NK-92 treated with Interleukin-12 subunit alpha and Interleukin-12 subunit beta, amount 100 ng/mL, for 24 hours (cell line): ENCODE results near the gene RAB11FIP2.
"Not testable (repeated sequence)": the region's sequence is repeated elsewhere in the genome, so short reads cannot be mapped to it uniquely, and the experiment has no call there.

Experiments used
- DNase-seq: peaks from one replicate; lab custom pipeline; 2025; lab: John Stamatoyannopoulos, UW

RAB11FIP2 gene

DNA sequence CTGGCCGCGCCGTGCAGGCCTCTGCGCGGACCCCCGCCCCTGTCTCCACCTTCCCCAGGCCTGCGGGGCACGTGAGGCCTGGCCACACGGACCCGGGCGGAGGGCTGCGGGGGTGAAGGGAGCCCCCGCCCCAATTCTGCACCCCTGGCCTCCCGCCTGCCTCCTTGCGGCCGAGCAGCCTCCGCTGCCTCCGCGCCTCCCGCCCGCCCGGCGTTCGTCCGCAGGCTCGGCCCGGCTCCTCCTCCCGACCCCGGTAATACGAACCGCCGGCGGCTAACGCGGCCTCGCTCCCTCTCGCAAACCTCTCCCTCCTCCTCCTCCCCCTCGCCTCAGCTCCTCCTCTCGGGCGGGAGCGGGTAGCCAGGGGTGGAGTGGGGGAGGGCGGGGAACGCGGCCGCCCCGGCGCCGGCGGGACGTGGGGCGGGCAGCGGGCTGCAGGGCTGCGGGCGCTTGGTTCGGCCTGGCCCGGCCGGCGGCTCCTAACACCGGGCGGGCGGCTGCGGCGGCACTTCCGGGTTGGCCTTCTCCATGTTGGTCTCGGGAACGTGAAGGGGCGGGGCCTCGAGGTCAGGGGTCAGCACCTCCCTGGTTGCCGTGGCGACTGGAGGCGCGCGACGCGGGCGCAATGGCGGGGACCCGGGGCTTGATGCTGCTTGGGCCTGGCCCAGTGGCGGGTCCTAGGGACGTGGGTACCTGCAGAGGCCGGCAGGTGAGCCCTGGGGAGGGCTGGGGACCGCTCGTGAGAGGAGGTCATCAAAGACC, at the start of gene RAB11FIP2:
RAB11FIP2 (minus strand) TSS at position 547 of the 762 bp plus-strand sequence. CDS start 778 bp downstream, outside the sequence.
- DNase-seq, result peak; percentile 84

- DNase-seq, result no peak
Observed at GRCh38 chr10:118096022-118096421, 49.3 kb upstream of the RAB11FIP2 start.

DNA sequence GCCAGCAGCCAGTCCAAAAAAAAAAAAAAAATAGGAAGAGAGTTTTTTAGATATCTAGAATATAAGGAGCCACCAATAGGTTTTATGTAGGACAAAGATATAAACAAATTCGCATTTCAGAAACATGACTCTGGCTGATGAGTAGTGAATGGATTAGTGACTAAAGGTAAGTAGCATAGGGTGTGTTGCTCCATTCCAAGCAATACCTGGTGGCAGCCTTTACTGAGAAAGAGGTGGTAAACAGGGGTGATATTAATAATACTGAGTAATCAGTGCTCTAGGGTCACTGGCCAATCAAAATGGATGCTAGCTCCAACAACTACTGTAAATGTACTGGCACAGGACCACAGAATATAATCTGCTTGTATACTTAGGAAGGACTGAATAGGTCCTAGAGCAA, 45.5 kb upstream of the RAB11FIP2 start:
- no peak for DNase-seq

- DNase-seq, result no peak
Observed at GRCh38 chr10:118080817-118081216, 34.1 kb upstream of the RAB11FIP2 start.

DNA sequence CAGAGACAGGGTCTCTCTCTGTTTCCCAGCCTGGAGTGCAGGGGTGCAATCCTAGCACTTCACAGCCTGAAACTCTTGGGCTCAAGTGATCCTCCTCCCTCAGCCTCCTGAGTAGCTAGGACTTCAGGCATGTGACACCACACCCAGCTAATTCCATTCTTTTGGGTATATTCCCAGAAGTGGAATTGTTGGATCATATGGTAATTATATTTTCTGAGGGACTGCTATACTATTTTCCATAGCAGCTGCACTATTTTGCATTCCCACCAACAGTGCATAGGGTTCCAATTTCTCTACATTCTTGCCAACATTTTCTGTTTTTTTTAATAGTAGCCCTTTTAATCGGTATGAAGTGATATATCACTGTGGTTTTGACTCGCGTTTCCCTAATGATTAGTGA, 30.0 kb upstream of the RAB11FIP2 start:
- DNase-seq, result no peak

GRCh38 chr10:118072840-118073239, 26.1 kb upstream of the RAB11FIP2 start:
- DNase-seq, result no peak

DNA sequence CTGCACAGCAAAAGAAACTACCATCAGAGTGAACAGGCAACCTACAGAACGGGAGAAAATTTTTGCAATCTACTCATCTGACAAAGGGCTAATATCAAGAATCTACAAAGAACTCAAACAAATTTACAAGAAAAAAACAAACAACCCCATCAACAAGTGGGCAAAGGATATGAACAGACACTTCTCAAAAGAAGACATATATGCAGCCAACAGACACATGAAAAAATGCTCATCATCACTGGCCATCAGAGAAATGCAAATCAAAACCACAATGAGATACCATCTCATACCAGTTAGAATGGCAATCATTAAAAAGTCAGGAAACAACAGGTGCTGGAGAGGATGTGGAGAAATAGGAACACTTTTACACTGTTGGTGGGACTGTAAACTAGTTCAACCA, 20.6 kb upstream of the RAB11FIP2 start:
- DNase-seq, result not testable (repeated sequence)

DNA sequence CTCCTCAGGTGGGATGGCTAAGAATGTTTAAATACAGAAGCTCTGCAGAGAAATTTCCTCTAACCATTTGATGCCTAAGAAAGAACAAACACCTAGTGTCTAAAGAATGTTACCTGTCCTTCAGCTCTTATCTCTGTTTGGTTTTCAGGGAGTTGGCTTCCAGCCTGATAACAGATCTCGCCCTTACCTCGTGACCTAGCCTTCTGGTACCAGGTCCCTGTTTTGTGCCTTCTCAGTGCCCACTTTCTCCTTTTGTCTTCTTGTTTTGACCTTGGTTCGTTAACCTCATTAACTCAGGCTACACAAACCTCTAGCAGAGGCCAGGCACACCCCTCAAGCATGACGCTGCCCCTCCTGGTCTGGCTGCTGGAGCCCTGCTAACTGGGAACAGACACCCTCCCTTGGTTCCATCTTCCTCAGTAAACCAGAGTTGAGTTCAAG, 16.1 kb upstream of the RAB11FIP2 start:
- DNase-seq, result no peak

DNA sequence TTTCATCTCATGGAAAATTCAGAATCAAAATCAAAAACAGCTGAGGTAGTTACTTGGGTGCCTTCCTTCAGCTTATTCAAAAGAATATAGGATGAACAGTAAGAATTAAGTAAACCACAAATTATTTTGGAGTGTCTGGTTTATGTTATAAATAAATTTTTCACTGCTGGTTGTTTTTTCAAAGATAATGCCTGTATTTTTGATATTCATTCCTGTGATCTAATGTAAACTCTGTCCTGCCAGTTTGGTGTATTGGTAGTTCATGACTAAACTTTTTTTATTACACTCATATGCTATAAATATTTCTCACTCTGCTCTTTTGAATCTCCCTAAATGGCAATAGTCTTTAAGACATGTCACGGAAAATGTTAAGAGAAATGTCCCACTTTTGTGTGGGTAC, 11.6 kb upstream of the RAB11FIP2 start:
- DNase-seq, result no peak

DNA sequence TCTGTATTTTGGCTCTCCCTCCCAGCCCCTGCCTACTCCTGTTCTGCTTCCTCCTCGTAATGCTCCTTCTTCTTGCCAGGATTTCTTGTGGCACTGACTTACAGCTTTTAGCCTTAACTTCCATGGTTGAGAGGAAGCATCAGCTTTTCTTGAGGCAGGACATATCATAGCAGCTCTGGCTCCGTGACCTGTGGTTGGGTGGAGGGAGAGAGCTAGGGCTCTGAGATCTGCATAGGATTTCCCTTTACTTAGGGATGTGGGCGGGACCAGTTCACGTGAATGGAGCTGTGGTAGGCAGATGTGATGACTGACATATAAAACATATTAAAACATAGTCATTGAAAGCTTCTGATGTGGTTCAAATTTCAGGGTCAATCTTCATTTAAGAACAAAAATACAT, 10.6 kb upstream of the RAB11FIP2 start:
- no peak for DNase-seq

DNA sequence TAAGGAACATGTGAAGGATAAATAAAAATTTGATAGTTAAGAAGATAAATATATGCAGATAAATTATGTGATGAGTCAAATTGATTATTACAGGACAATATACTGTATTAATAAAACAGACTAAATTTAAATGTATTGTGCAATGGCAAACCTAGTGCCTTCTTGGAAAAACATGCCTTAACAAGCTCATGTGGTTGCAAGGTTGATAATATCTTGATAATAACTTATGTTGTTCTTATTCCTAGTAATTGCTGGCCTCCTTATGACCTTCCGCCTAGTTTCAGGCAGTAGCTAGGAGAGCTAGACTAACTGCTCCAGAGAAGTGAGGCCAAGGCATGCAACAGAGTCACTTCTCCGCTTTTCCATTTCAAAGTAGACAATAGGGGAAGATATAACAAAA, 7.6 kb upstream of the RAB11FIP2 start:
- DNase-seq, result no peak

DNA sequence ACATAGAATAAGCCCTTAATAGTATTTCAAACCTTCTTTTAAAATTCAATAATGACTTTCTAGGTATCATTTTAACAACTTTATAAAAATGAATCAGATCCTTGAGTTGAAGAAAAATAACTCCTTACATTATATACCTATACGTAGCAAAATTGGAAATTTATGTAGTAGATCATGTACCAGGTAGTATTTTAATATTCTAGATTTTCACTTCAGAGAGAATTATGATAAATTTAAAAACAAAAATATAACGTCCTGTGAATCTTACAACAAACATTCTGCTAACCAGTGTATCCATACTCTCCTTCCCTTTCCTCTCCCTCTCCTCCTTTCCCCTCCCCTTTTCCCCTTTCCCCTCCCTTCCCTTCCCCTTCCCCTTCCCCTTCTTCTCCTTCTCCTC, 6.1 kb upstream of the RAB11FIP2 start:
- DNase-seq, result no peak

DNA sequence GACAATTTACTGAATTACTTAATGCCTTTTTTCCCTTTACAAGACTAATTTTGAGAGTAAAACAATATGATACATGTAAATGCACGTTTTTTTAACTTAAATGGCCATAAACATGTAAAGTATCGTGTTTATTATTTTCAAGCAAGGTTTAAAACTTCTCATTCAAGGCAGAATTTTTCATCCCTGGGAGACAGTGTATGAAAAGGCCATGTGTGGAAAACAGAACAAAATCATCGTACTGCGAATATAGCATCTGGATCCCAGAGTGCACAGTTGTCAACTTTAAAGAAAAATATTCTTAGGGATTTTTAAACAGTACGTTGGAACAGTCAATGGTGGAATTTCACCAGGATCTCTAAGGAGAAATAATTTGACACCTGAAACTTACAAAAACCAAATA, 1.1 kb upstream of the RAB11FIP2 start:
- DNase-seq, result no peak

GRCh38 chr10:118047157-118047719, 497 bp upstream of the RAB11FIP2 start:
- DNase-seq, result no peak

DNA sequence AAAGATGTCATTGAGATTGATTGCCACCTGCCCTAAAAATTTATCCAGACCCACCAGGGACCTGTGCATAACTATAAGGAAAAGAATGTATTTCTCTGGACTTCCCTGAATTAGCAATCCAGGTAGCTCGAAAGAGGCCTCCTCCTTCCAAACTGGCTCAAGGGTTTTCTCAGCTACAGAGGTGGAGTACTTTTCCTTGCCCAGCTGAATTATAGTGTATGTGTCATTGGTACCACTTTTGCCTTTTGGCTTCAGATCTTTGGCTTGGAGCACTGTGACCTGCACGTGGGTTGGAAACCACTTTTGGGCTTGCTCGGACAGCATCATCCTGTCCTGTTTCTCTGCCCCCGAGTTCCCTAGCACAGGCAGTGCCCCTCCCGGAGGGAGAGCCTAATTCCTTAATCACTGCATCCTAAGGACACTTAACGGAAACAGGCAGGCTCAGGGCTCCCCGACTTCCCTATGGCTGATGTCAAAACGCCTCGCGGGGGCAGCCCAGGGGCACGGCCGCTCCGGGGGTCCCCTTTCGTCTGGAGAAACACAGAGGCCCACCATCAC, 825 bp downstream of the RAB11FIP2 start:
- no peak for DNase-seq

DNA sequence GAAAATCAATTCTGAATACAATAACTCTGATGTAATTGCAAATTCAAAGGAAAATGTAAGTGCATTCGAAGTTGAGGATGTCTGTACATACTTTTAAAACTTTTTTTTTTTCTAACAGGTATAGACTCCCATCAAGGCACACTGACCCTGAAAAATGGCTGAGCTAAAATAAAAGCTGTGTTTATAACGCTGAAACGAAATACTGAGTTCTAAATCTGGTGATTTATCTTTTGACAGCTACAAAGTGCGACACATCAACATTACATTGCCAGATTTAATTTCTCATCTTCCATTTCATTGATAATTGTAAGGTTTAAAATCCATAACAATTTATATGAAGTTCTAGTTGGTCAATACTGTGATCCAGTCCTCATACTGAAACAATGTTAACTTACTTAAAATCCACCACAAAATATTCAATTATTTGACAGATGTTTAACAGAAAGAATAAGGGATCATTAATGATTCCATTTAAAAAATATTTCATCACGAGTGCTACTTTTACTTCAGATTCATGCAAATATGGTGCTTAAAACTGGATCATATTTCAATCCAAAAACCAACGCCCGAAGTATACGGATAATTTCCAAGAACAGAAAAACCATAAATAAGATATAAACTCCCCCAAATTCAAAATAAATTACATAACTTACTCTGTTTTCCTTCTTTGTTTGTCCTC, 1.4 kb downstream of the RAB11FIP2 start:
- DNase-seq, result no peak

- DNase-seq, result no peak
Observed at GRCh38 chr10:118042827-118043242, 3.9 kb downstream of the RAB11FIP2 start.

DNA sequence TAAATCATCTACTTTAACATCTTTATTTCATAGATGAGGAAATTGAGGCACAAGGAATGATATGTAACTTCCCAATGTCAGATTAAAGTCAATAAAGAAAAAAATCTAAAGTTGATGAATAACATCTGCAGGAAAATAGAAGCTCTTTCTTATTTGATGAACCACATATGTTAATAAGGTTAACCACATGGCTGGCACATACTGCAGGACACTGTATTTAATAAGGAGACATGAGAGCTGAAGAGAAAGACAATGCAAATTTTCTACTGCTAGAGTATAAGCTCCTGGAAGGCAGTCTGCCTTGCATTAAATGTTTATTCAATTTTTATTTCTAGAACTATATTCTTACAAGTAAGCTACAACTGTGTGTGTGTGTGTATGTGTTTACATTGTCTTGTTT, 4.4 kb downstream of the RAB11FIP2 start:
- DNase-seq, result no peak

DNA sequence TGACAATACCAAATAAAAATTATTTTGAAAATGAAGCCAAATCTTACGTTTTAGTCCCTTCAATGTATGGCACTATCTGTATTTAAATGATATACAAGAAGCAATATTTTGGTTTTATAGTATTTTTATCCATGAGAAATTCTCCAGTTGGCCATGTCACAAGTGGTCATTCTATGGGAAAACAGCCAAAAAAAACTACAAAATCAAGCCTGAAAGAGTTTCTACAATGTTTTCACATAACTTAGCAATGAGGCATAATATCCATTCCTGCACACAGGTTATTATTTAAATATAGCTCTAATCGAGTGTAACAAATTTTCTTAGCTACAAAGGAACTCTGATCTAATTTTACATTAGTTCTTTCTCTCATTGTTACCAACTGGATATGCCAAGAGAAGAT, 5.4 kb downstream of the RAB11FIP2 start:
- DNase-seq, result no peak

GRCh38 chr10:118036281-118036875, 10.4 kb downstream of the RAB11FIP2 start:
- no peak for DNase-seq

GRCh38 chr10:118035354-118036005, 11.3 kb downstream of the RAB11FIP2 start:
- no peak for DNase-seq

- DNase-seq, result no peak
Observed at GRCh38 chr10:118034791-118035261, 11.9 kb downstream of the RAB11FIP2 start.
